ENCODE results near the gene RETREG3. TPM values are rescaled to one million over a fixed set of nuclear protein-coding genes. Genes with fewer than 3 reads are reported as not detected.

RETREG3 gene
- total and polyA plus RNA-seq, 9 of the 15 experiments (the other 6 are each of a cell fraction or from before 2014, with no cell fraction given), result 4.1 to 39.0 (median 16.9) TPM

DNA sequence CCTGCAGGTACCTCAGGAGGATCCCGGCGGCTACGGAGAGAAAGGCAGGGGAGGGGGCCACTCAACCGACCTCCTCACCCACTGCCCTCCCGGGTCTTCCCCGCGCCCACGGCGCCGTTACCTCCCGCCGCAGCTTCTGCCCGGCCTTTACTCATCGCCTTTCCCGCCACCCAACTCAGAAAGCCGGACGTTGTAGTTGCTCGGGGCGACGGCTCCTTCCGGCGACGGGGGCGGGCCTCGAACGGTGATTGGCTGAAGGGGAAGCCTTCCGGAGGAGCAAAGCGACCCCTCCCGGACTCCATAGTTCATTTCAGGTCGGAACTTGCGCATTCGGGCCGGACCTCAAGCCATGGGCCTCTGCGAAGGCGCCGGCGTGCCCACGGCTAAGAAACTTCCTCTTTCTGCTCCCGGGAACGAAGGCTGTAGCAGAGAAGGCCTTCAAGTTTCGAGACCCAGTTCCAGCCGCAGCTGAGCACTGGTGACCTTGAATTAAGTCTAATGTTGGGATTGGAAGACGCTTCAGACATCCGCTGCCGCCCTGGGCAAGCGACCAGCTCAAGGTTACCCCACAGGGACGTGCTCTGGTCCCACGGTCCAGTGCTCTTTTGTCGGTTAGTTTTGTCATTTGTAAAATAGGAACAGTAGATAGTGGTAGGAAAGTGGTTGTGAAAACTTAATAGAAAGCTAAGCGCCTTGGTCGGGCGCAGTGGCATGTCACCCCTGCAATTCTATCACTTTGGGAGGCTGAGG lies 31.5 kb downstream of the RETREG3 start, which contains the start of gene PSMC3IP (continued):
- TF ChIP-seq, protein P1, sequence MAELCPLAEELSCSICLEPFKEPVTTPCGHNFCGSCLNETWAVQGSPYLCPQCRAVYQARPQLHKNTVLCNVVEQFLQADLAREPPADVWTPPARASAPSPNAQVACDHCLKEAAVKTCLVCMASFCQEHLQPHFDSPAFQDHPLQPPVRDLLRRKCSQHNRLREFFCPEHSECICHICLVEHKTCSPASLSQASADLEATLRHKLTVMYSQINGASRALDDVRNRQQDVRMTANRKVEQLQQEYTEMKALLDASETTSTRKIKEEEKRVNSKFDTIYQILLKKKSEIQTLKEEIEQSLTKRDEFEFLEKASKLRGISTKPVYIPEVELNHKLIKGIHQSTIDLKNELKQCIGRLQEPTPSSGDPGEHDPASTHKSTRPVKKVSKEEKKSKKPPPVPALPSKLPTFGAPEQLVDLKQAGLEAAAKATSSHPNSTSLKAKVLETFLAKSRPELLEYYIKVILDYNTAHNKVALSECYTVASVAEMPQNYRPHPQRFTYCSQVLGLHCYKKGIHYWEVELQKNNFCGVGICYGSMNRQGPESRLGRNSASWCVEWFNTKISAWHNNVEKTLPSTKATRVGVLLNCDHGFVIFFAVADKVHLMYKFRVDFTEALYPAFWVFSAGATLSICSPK (IDR thresholded peaks at IDR 0.05; ENCODE audit: borderline replicate concordance), result no peak; the same call in 1 of the 2 replicates
- TF ChIP-seq, protein P2, sequence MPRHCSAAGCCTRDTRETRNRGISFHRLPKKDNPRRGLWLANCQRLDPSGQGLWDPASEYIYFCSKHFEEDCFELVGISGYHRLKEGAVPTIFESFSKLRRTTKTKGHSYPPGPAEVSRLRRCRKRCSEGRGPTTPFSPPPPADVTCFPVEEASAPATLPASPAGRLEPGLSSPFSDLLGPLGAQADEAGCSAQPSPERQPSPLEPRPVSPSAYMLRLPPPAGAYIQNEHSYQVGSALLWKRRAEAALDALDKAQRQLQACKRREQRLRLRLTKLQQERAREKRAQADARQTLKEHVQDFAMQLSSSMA (CRISPR knock-in tag; IDR thresholded peaks at IDR 0.05), result no peak
- TF ChIP-seq RAD21 (CRISPR knock-in tag; conservative IDR thresholded peaks at IDR 0.05 in 1 of 2, IDR thresholded peaks at IDR 0.05 in 1 of 2), result no peak
- TF ChIP-seq TARDBP (IDR thresholded peaks at IDR 0.05), result no peak
- TF ChIP-seq, protein P3, sequence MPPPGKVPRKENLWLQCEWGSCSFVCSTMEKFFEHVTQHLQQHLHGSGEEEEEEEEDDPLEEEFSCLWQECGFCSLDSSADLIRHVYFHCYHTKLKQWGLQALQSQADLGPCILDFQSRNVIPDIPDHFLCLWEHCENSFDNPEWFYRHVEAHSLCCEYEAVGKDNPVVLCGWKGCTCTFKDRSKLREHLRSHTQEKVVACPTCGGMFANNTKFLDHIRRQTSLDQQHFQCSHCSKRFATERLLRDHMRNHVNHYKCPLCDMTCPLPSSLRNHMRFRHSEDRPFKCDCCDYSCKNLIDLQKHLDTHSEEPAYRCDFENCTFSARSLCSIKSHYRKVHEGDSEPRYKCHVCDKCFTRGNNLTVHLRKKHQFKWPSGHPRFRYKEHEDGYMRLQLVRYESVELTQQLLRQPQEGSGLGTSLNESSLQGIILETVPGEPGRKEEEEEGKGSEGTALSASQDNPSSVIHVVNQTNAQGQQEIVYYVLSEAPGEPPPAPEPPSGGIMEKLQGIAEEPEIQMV (tag; conservative IDR thresholded peaks at IDR 0.05; ENCODE audit: low read depth), result no peak
- TF ChIP-seq SMC3 (conservative IDR thresholded peaks at IDR 0.05; ENCODE audit: insufficient read depth, low read depth, low read length), result 0 out of 2 replicates have a peak, but pooled peaks have one; percentile 19
- TF ChIP-seq RFX1 (IDR thresholded peaks at IDR 0.05), result peak; percentile 97
- no peak for TF ChIP-seq ZNF24 (IDR thresholded peaks at IDR 0.05)
- TF ChIP-seq, protein P4, sequence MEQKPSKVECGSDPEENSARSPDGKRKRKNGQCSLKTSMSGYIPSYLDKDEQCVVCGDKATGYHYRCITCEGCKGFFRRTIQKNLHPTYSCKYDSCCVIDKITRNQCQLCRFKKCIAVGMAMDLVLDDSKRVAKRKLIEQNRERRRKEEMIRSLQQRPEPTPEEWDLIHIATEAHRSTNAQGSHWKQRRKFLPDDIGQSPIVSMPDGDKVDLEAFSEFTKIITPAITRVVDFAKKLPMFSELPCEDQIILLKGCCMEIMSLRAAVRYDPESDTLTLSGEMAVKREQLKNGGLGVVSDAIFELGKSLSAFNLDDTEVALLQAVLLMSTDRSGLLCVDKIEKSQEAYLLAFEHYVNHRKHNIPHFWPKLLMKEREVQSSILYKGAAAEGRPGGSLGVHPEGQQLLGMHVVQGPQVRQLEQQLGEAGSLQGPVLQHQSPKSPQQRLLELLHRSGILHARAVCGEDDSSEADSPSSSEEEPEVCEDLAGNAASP (IDR thresholded peaks at IDR 0.05), result peak; percentile 89
- 0 out of 2 replicates have a peak, but pooled peaks have one; percentile 15 for TF ChIP-seq HDAC8 (tag; IDR thresholded peaks at IDR 0.05)
- TF ChIP-seq TBL1XR1 (IDR thresholded peaks at IDR 0.05; ENCODE audit: low read length in 2 of 2), result peak in 1 of 2 experiments; percentile 29; a peak in 2 of 4 replicates
- TF ChIP-seq MCM2 (IDR thresholded peaks at IDR 0.05; ENCODE audit: low read depth), result no peak
- TF ChIP-seq YY1 (IDR thresholded peaks at IDR 0.05; ENCODE audit: borderline replicate concordance in 1 of 3, control insufficient read depth in 1 of 3, extremely low read depth in 1 of 3, insufficient read depth in 3 of 3, insufficient read length in 1 of 3, insufficient replicate concordance in 2 of 3, low read depth in 1 of 3, low read length in 2 of 3), result no peak
- TF ChIP-seq ZNF766 (CRISPR knock-in tag; conservative IDR thresholded peaks at IDR 0.05), result no peak
- TF ChIP-seq ZNF699 (CRISPR knock-in tag; IDR thresholded peaks at IDR 0.05; ENCODE audit: insufficient replicate concordance), result no peak
- peak; percentile 38; the same call in 1 of the 2 replicates for TF ChIP-seq EP300 (IDR thresholded peaks at IDR 0.05; ENCODE audit: low read length)
- TF ChIP-seq ZC3H4 (CRISPR knock-in tag; IDR thresholded peaks at IDR 0.05; ENCODE audit: borderline replicate concordance), result no peak
- no peak for TF ChIP-seq CHD4 (IDR thresholded peaks at IDR 0.05; ENCODE audit: insufficient read depth, insufficient replicate concordance, low read depth, low read length, poor library complexity, severe bottlenecking)
- TF ChIP-seq, protein P5, sequence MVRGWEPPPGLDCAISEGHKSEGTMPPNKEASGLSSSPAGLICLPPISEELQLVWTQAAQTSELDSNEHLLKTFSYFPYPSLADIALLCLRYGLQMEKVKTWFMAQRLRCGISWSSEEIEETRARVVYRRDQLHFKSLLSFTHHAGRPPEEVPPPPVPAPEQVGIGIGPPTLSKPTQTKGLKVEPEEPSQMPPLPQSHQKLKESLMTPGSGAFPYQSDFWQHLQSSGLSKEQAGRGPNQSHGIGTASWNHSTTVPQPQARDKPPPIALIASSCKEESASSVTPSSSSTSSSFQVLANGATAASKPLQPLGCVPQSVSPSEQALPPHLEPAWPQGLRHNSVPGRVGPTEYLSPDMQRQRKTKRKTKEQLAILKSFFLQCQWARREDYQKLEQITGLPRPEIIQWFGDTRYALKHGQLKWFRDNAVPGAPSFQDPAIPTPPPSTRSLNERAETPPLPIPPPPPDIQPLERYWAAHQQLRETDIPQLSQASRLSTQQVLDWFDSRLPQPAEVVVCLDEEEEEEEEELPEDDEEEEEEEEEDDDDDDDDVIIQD (CRISPR knock-in tag; IDR thresholded peaks at IDR 0.05), result no peak
